Sigmoid colon (tissue), 7 donors: Measurements from ENCODE around the gene RABEP2. TPM values are rescaled to one million over a fixed set of nuclear protein-coding genes. Genes with fewer than 3 reads are reported as not detected.

ENCODE experiments used
- DNase-seq: peaks from one replicate; pipeline ENCODE4 v3.0.0-alpha.2; 2019
- H3K27ac ChIP-seq, 4 donors: fragments of 200-600 bp; sonication (generic); one replicate each; pipeline ENCODE4 v1.5.1; 2016 to 2019; ENCODE audit warnings: mild to moderate bottlenecking in 1 of 4
- H3K27me3 ChIP-seq, 3 donors: fragments of 200-600 bp; sonication (generic); one replicate each; pipeline ENCODE4 v1.5.1; 2019; ENCODE audit warnings: mild to moderate bottlenecking in 1 of 3
- H3K36me3 ChIP-seq, 4 donors: fragments of 200-600 bp; sonication (generic); one replicate each; pipeline ENCODE4 v1.5.1; 2016 to 2019
- H3K4me1 ChIP-seq, 4 donors: fragments of 200-600 bp; sonication (generic); one replicate each; pipeline ENCODE4 v1.5.1; 2017 to 2019
- H3K4me3 ChIP-seq, 4 donors: fragments of 200-600 bp; sonication (generic); one replicate each; pipeline ENCODE4 v1.5.1; 2017 to 2019; ENCODE audit warnings: mild to moderate bottlenecking in 2 of 4, moderate library complexity in 1 of 4
- H3K9me3 ChIP-seq, 4 donors: fragments of 200-600 bp in 3 of 4; sonication (generic) in 3 of 4; one replicate each; pipeline versions ENCODE4 v1.5.1 to v1.6.1; 2013 to 2019
- EP300 ChIP-seq, 4 donors: sonication (generic); formaldehyde crosslinking; IDR thresholded peaks; one replicate each; pipeline ENCODE4 v1.6.1; 2017; ENCODE audit warnings: antibody characterized with exemption in 4 of 4
- POLR2A ChIP-seq, 2 donors: fragments of 450-650 bp; IDR thresholded peaks; one replicate each; pipeline ENCODE4 v1.6.1; 2016; ENCODE audit warnings: antibody characterized with exemption in 2 of 2, mild to moderate bottlenecking in 2 of 2, moderate library complexity in 2 of 2
- POLR2AphosphoS5 ChIP-seq, 4 donors: sonication (generic); formaldehyde crosslinking; IDR thresholded peaks; one replicate each; pipeline ENCODE4 v1.6.1; 2017; ENCODE audit warnings: antibody characterized with exemption in 4 of 4
- WGBS, 2 donors: extraction: QIAGEN DNeasy Blood & Tissue Kit; methylation state at CpG; one replicate each; pipeline ENCODE4 v1.1.7; 2013; 5-methylcytosine and 5-hydroxymethylcytosine counted together
- intact Hi-C: fragments of 100-400 bp; cut with DNase I; formaldehyde crosslinking; loops from one replicate; pipeline ENCODE4 v1.15.1; 2023
- polyA plus RNA-seq, 3 donors: library from polyadenylated mRNA; stranded (reverse); fragments of 200-250 nt; gene quantifications; one replicate each; pipeline ENCODE4 v1.2.3, GENCODE V29; 2013
- total RNA-seq, 4 donors: library from RNA; depleted of rRNA; stranded (reverse); fragments of >200 nt; gene quantifications; one replicate each; pipeline ENCODE4 v1.1.0, GENCODE V29; 2016
- TF ChIP-seq, protein P1 (sequence below), 4 experiments: fragments of 450-650 bp in 3 of 4; fragments of 200-600 bp in 1 of 4; IDR thresholded peaks; one replicate each; pipeline ENCODE4 v1.5.1; 2016 to 2019; ENCODE audit warnings: antibody characterized with exemption in 4 of 4, mild to moderate bottlenecking in 3 of 4, moderate library complexity in 2 of 4
- donor health status: healthy with polysubstance abuse.
- donor health status: Bipolar disorder and iron deficiency.
- donor health status: healthy.

Gene RABEP2
- total and polyA plus RNA-seq, 7 donors, result 9.9 to 48.7 (median 30.0) TPM

DNA sequence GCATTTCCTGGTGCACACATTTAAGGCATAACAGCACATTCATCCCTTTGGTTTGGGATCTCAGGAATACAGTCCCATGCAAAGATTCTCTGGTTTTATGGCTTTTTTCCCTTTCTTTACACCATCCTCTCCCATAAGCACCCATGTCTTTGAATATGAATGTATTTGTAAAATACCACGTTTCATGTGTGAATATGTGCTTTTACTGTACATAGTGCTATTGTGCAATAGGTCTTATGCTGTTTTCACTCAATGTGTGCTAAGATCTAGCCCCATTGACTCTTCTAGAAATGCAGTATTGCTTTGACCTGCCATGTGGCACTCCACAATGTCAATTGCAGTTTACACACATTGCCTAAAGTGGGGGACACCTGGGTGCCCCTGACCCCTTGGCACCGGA, 39.5 kb upstream of the RABEP2 start:
- TF ChIP-seq POLR2AphosphoS5 (IDR thresholded peaks at IDR 0.05) (no peak), EP300 (IDR thresholded peaks at IDR 0.05) (no peak), POLR2A (IDR thresholded peaks at IDR 0.05) (no peak)
- TF ChIP-seq, protein P1, sequence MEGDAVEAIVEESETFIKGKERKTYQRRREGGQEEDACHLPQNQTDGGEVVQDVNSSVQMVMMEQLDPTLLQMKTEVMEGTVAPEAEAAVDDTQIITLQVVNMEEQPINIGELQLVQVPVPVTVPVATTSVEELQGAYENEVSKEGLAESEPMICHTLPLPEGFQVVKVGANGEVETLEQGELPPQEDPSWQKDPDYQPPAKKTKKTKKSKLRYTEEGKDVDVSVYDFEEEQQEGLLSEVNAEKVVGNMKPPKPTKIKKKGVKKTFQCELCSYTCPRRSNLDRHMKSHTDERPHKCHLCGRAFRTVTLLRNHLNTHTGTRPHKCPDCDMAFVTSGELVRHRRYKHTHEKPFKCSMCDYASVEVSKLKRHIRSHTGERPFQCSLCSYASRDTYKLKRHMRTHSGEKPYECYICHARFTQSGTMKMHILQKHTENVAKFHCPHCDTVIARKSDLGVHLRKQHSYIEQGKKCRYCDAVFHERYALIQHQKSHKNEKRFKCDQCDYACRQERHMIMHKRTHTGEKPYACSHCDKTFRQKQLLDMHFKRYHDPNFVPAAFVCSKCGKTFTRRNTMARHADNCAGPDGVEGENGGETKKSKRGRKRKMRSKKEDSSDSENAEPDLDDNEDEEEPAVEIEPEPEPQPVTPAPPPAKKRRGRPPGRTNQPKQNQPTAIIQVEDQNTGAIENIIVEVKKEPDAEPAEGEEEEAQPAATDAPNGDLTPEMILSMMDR (IDR thresholded peaks at IDR 0.05), result no peak
- no peak for DNase-seq
- H3K4me3 ChIP-seq, result no peak overlapping the region
- no peaks in the 10 kb centered on the region for H3K27me3 ChIP-seq
- no peaks in the 10 kb centered on the region for H3K4me1 ChIP-seq
- H3K9me3 ChIP-seq, result no peaks in the 10 kb centered on the region
- intact Hi-C loops, result no loop called here
- peaks cover 12 to 54% (median 21%) of the 10 kb centered on the region in 4 donors for H3K36me3 ChIP-seq
- WGBS, 2 donors, result 83 to 92% methylated on average over 2 of the region's 2 CpGs
- H3K27ac ChIP-seq, result no peak overlapping the region

DNA sequence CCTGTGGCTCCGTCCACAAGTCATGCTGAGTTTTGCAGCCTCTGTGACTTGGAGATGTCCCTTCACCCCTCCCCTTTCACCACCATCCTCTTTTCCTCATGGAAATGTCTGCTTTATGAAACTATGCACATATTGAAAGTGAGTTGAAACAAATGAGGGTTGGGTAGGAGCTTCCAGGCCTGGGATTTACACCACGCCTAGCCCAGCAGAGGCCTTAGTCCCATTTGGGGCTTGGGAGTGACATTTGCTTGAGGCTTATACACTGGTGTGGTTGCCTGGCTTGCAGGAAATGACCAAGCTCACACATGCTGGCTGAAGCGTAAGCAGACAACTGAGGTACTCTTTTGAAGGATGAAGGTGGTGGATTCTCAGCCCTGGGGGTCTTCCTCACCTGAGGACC, 39.0 kb upstream of the RABEP2 start:
- H3K4me1 ChIP-seq, result no peaks in the 10 kb centered on the region
- DNase-seq, result no peak
- TF ChIP-seq POLR2AphosphoS5 (IDR thresholded peaks at IDR 0.05) (no peak), POLR2A (IDR thresholded peaks at IDR 0.05) (no peak), EP300 (IDR thresholded peaks at IDR 0.05) (no peak)
- TF ChIP-seq, protein P1 (IDR thresholded peaks at IDR 0.05), result no peak
- no peak overlapping the region for H3K4me3 ChIP-seq
- 76 to 96% methylated on average over 3 of the region's 3 CpGs for WGBS, 2 donors
- H3K36me3 ChIP-seq, result peaks cover 12 to 58% (median 21%) of the 10 kb centered on the region in 4 donors
- no peaks in the 10 kb centered on the region for H3K27me3 ChIP-seq
- intact Hi-C loops, result no loop called here
- H3K27ac ChIP-seq, result no peak overlapping the region
- H3K9me3 ChIP-seq, result no peaks in the 10 kb centered on the region

DNA sequence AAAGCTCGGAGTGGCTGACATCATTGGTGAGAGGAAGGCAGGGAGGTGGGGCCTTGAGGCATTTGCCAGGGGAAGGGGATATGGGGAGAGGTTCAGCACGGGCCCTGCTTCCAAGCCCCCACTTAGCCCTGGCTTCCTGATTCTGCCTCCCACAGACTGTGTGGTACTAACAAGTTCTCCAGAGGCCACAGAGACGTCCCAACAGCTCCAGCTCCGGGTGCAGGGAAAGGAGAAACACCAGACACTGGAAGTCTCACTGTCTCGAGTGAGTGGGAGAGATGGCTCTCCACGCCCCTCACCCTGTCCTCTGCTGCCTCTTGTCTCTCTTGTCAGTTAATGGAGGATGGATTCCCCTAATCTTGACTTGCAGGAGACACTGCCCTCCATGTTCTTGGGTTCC, 33.8 kb upstream of the RABEP2 start:
- H3K27me3 ChIP-seq, result no peaks in the 10 kb centered on the region
- no peak overlapping the region for H3K27ac ChIP-seq
- intact Hi-C loops, result no loop called here
- TF ChIP-seq POLR2A (IDR thresholded peaks at IDR 0.05) (no peak), EP300 (IDR thresholded peaks at IDR 0.05) (no peak), POLR2AphosphoS5 (IDR thresholded peaks at IDR 0.05) (no peak)
- TF ChIP-seq, protein P1 (IDR thresholded peaks at IDR 0.05), result no peak
- H3K4me3 ChIP-seq, result no peak overlapping the region
- H3K9me3 ChIP-seq, result no peaks in the 10 kb centered on the region
- no peak for DNase-seq
- H3K4me1 ChIP-seq, result no peaks in the 10 kb centered on the region
- WGBS, 2 donors, result 93 to 94% methylated on average over 6 of the region's 6 CpGs
- H3K36me3 ChIP-seq, result peaks cover 17 to 94% (median 43%) of the 10 kb centered on the region in 4 donors

DNA sequence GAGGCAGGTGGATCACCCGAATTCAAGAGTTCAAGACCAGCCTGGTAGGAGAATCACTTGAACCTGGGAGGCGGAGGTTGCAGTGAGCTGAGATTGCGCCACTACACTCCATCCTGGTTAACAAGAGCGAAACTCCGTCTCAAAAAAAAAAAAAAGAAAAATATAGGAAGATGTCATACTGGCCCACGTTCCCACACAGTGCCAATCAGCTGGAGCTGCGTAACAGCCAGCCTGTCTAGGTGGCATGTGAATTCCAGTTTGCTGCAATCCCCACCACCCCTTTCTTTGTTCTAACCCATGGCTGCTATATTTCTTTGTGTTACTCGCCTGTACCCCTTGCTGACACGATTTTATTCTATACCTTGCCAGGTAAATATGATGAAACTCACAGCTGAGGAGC, 33.2 kb upstream of the RABEP2 start:
- TF ChIP-seq POLR2A (IDR thresholded peaks at IDR 0.05) (no peak), EP300 (IDR thresholded peaks at IDR 0.05) (no peak), POLR2AphosphoS5 (IDR thresholded peaks at IDR 0.05) (no peak)
- TF ChIP-seq, protein P1 (IDR thresholded peaks at IDR 0.05), result no peak
- H3K4me3 ChIP-seq, result no peak overlapping the region
- no peaks in the 10 kb centered on the region for H3K27me3 ChIP-seq
- DNase-seq, result no peak
- peaks cover 11 to 94% (median 38%) of the 10 kb centered on the region in 4 donors for H3K36me3 ChIP-seq
- 96% methylated on average over 9 of the region's 9 CpGs for WGBS, 2 donors
- no peaks in the 10 kb centered on the region for H3K4me1 ChIP-seq
- H3K9me3 ChIP-seq, result no peaks in the 10 kb centered on the region
- H3K27ac ChIP-seq, result no peak overlapping the region
- intact Hi-C loops, result no loop called here

DNA sequence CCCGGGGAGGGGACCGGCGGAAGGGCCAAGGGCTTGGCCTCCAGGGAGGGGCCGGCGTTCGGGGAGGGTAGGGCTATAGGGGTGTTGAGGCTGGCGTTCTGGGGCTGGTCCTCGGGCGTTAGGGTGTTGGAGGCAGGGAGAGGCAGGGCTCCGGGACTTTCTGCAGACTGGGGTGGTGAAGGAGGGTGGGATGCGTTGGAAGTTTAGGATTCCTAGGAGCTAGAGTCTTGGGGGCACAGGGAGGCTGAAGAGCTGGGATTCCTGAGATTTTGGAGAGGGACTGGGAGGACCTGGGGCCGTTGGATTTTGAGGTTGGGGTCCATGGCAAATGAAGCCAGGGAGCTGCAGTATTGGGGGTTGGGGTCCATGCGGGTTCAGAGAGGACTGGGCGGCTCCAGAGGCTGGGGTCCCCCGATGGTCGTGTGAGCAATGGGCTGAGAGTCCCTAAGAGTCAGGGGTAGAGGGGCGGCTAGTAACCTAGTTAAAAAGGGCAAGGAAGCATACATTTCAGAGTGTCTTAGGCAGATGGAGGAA, 26.4 kb upstream of the RABEP2 start:
- Histone ChIP-seq H3K27ac (peak overlapping the region; percentile 78 to 92 (median 88)), H3K9me3 (no peaks in the 10 kb centered on the region), H3K4me3 (peak overlapping the region; percentile 76 to 100 (median 94)), H3K4me1 (peaks cover 0 to 22% (median 18%) of the 10 kb centered on the region in 4 donors), H3K36me3 (peaks cover 3 to 44% (median 21%) of the 10 kb centered on the region in 4 donors), H3K27me3 (no peaks in the 10 kb centered on the region)
- 2% methylated on average over 17 of the region's 17 CpGs for WGBS, 2 donors
- DNase-seq, result peak; percentile 72
- TF ChIP-seq POLR2A (IDR thresholded peaks at IDR 0.05) (no peak), POLR2AphosphoS5 (IDR thresholded peaks at IDR 0.05) (no peak)
- TF ChIP-seq, protein P1 (IDR thresholded peaks at IDR 0.05), result no peak
- intact Hi-C loops, result no loop called here
